Measurements from ENCODE around the gene GLRA1.

DNA sequence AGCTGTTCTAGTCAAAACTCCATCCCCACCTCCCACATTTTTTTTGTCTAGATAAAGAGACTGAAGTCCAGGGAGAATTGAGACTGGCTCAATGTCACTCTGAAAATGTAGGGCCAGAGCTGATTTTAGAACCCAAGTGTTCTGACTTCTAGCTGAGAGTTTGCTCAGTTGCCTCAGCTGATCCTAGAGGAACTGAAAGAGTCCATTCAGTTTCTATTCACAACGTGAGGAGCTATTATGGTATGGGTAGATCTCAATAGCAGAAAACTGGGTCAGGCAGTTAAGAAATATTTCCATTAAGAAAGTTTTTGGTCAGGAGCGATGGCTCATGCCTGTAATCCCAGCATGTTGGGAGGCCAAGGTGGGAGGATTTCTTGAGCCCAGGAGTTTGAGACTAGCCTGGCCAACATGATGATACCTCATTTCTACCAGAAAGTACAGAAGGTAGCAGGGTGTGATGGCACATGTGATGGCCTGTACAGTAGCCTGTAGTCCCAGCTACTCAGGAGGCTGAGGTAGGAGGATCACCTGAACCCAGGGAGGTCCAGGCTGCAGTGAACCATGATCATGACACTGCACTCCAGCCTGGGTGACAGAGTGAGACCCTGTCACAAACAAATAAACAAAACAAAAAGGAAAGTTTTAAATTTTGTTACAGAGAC, 61.7 kb downstream of the GLRA1 start:
- TF ChIP-seq, protein P1, sequence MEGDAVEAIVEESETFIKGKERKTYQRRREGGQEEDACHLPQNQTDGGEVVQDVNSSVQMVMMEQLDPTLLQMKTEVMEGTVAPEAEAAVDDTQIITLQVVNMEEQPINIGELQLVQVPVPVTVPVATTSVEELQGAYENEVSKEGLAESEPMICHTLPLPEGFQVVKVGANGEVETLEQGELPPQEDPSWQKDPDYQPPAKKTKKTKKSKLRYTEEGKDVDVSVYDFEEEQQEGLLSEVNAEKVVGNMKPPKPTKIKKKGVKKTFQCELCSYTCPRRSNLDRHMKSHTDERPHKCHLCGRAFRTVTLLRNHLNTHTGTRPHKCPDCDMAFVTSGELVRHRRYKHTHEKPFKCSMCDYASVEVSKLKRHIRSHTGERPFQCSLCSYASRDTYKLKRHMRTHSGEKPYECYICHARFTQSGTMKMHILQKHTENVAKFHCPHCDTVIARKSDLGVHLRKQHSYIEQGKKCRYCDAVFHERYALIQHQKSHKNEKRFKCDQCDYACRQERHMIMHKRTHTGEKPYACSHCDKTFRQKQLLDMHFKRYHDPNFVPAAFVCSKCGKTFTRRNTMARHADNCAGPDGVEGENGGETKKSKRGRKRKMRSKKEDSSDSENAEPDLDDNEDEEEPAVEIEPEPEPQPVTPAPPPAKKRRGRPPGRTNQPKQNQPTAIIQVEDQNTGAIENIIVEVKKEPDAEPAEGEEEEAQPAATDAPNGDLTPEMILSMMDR (IDR thresholded peaks at IDR 0.05) = no peak
- TF ChIP-seq POLR2A (IDR thresholded peaks at IDR 0.05) (no peak), POLR2AphosphoS5 (IDR thresholded peaks at IDR 0.05; ENCODE audit: insufficient read depth in 1 of 2, low read depth in 1 of 2) (no peak)

All from vagina (tissue), 2 donors.